NT2/D1 (cell line): ENCODE measurements around the gene SLC27A6.
"Not testable (repeated sequence)": the region's sequence is repeated elsewhere in the genome, so short reads cannot be mapped to it uniquely, and the experiment has no call there.

Experiments
- DNase-seq: peaks from one replicate; pipeline ENCODE4 v3.0.0-alpha.2; 2011; ENCODE audit warnings: low read depth, low spot score
- H3K27me3 ChIP-seq: 2 replicates; pipeline ENCODE4 v1.6.0; 2011; ENCODE audit warnings: mild to moderate bottlenecking; ENCODE audit not compliant: insufficient read length, insufficient read depth
- H3K36me3 ChIP-seq: 2 replicates; pipeline ENCODE4 v1.6.1; 2011; ENCODE audit warnings: mild to moderate bottlenecking, low read length, mixed read lengths; ENCODE audit not compliant: insufficient read depth, insufficient read length
- H3K4me1 ChIP-seq: 2 replicates; pipeline ENCODE4 v1.5.1; 2011; ENCODE audit not compliant: insufficient read depth, insufficient read length
- H3K4me3 ChIP-seq: 2 replicates; pipeline ENCODE4 v1.5.1; 2011; ENCODE audit warnings: low read depth; ENCODE audit not compliant: insufficient read length
- H3K9ac ChIP-seq: 2 replicates; pipeline ENCODE4 v1.6.0; 2011; ENCODE audit warnings: low read depth; ENCODE audit not compliant: insufficient read length
- H3K9me3 ChIP-seq: 2 replicates; pipeline ENCODE4 v1.5.1; 2011; ENCODE audit warnings: mild to moderate bottlenecking, low read length; ENCODE audit not compliant: insufficient read depth
- SUZ12 ChIP-seq: IDR thresholded peaks from 2 replicates; pipeline ENCODE4 v1.6.1; 2011; ENCODE audit not compliant: insufficient read length, insufficient read depth; ENCODE audit errors: extremely low read depth
- YY1 ChIP-seq: IDR thresholded peaks from 2 replicates; pipeline ENCODE4 v1.6.1; 2011; ENCODE audit not compliant: insufficient read length, insufficient read depth
- ZNF274 ChIP-seq: IDR thresholded peaks from 2 replicates; pipeline ENCODE4 v1.6.1; 2011; ENCODE audit warnings: mild to moderate bottlenecking, low read depth, low read length

SLC27A6 gene

GRCh38 chr5:128949847-128950546 lies 15.3 kb upstream of the SLC27A6 start:
- Histone ChIP-seq H3K9me3 (no peaks in the 10 kb centered on the region), H3K9ac (no peak overlapping the region), H3K27me3 (no peaks in the 10 kb centered on the region), H3K4me1 (no peaks in the 10 kb centered on the region), H3K36me3 (no peaks in the 10 kb centered on the region), H3K4me3 (no peak overlapping the region)
- DNase-seq: no peak
- no peak for TF ChIP-seq YY1
- TF ChIP-seq ZNF274: no peak
- TF ChIP-seq SUZ12: no peak

GRCh38 chr5:128951301-128951700 lies 14.0 kb upstream of the SLC27A6 start:
- not testable (repeated sequence) for H3K4me3 ChIP-seq, H3K9ac ChIP-seq, H3K36me3 ChIP-seq, DNase-seq, H3K4me1 ChIP-seq, H3K9me3 ChIP-seq, H3K27me3 ChIP-seq

GRCh38 chr5:128956164-128956563 lies 9.1 kb upstream of the SLC27A6 start:
- Histone ChIP-seq H3K36me3 (no peaks in the 10 kb centered on the region), H3K9ac (no peak overlapping the region), H3K4me3 (no peak overlapping the region), H3K27me3 (no peaks in the 10 kb centered on the region), H3K9me3 (no peaks in the 10 kb centered on the region), H3K4me1 (no peaks in the 10 kb centered on the region)
- no peak for DNase-seq
- TF ChIP-seq ZNF274 (no peak), SUZ12 (no peak), YY1 (no peak)

DNA sequence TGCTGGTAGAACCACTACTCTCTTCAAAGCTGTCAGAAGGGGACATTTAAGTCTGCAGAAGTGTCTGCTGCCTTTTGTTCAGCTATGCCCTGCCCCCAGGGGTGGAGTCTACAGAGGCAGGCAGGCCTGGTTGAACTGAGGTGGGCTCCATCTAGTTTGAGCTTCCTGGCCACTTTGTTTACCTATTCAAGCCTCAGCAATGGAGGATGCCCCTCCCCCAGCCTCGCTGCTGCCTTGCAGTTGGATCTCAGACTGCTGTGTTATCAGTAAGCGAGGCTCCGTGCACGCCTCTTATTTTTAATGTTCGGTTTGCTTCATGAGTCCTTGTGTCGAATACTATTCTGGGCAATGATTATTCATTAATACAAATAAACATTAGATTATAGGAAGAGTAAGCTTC lies 3.1 kb upstream of the SLC27A6 start:
- no peak overlapping the region for H3K4me3 ChIP-seq
- peaks cover 24% of the 10 kb centered on the region for H3K27me3 ChIP-seq
- TF ChIP-seq YY1 (no peak), SUZ12 (no peak)
- DNase-seq: no peak
- H3K4me1 ChIP-seq: no peaks in the 10 kb centered on the region
- H3K36me3 ChIP-seq: no peaks in the 10 kb centered on the region
- no peak overlapping the region for H3K9ac ChIP-seq
- H3K9me3 ChIP-seq: no peaks in the 10 kb centered on the region

DNA sequence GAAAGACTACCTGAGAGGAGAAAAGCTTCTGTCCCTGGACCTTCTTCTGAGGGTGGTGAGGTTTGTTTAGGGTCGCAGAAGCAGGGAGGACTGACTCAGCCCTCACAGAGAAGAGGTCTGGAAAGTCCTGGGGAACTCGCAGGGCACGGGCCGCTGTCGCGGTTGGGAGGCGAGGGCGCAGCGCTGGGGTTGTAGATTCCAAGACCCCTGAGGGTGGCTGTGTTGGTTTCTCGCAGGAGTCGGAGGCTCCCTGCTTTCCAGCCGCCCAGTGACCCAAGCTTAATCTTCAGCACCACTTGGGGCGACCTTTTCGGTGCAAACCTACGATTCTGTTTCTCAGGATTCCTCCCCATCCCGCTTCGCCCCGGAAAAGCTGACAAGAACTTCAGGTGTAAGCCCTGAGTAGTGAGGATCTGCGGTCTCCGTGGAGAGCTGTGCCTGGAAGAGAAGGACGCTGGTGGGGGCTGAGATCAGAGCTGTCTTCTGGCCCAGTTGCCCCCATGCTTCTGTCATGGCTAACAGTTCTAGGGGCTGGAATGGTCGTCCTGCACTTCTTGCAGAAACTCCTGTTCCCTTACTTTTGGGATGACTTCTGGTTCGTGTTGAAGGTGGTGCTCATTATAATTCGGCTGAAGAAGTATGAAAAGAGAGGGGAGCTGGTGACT lies 482 bp downstream of the SLC27A6 start:
- Histone ChIP-seq H3K27me3 (peaks cover 24% of the 10 kb centered on the region), H3K9ac (peak overlapping the region; percentile 80), H3K4me1 (no peaks in the 10 kb centered on the region), H3K4me3 (peak overlapping the region; percentile 66), H3K9me3 (no peaks in the 10 kb centered on the region), H3K36me3 (no peaks in the 10 kb centered on the region)
- no peak for DNase-seq
- TF ChIP-seq ZNF274: no peak
- no peak for TF ChIP-seq YY1
- TF ChIP-seq SUZ12: no peak

- no peaks in the 10 kb centered on the region for H3K36me3 ChIP-seq
- no peak for DNase-seq
- H3K4me1 ChIP-seq: no peaks in the 10 kb centered on the region
- no peak overlapping the region for H3K9ac ChIP-seq
- H3K27me3 ChIP-seq: peaks cover 24% of the 10 kb centered on the region
- H3K4me3 ChIP-seq: peak overlapping the region; percentile 66
- no peak for TF ChIP-seq ZNF274
- no peak for TF ChIP-seq YY1
- TF ChIP-seq SUZ12: no peak
- H3K9me3 ChIP-seq: no peaks in the 10 kb centered on the region
These were observed 1.1 kb downstream of the SLC27A6 start for GRCh38 chr5:128966375-128966774.

DNA sequence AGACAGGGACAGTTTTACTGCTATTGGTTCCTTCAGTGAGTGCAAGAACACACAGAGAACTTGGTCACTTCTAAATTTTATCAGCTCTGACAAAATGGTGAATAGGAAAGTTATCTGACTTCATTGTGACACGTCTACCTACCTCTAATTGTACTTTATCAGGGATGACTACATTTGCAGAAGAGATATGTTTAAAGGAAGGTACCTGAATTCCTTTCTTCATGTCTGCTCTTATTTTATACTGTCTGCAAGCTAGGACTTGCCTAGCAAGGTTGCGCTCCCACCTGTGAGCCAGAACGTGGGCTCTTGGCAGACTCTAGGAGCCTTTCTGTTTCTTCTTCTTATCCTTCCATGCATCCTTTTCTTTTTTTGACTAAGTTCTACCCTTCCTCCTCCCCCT lies 1.6 kb downstream of the SLC27A6 start:
- no peak for DNase-seq
- no peaks in the 10 kb centered on the region for H3K36me3 ChIP-seq
- no peaks in the 10 kb centered on the region for H3K4me1 ChIP-seq
- no peak overlapping the region for H3K4me3 ChIP-seq
- H3K9me3 ChIP-seq: no peaks in the 10 kb centered on the region
- H3K27me3 ChIP-seq: peaks cover 24% of the 10 kb centered on the region
- TF ChIP-seq SUZ12 (no peak), ZNF274 (no peak), YY1 (no peak)
- no peak overlapping the region for H3K9ac ChIP-seq
